ENCODE results near the gene MRPL19. TPM values are rescaled to one million over a fixed set of nuclear protein-coding genes. Genes with fewer than 3 reads are reported as not detected.
A peak's percentile ranks its signal among the peaks of the same experiment; 100 is the strongest.

The MRPL19 gene
- total RNA-seq, 1 experiment from 2014 or later: 85.9 TPM

DNA sequence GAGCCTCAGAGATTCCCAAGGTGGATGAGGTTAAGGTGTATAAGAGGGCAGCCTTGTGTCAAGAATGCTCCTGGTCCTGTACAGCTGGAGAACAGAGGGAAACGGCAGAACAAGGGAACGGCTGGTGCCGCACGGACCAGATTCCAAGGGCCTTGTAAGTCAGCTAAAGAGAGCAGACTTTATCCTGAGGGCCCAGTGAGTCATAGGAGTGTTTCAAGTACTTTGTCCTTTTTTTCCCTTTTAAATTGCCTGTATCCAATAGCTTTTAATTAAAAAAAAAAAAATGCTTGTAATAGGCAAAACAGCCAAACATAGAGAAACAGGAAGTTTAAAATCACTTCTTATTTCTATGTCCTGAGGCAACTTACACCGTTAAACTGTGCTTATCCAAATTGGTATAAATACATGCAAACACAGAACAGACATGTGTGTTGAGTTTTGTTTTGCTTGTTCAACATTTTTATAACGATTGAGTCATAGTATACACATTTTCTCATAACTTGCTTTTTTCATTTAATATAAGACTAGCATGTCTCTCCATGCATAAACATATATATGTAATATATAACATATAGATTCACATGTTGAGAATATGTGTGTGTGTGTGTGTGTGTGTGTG lies 43.8 kb upstream of the MRPL19 start:
- ChIA-PET CTCF (interaction anchor here (0.8 kb wide), 1 partner anchor 29 kb away, joined by 4 read pairs; no protein-coding TSS in a partner anchor), POLR2A (ENCODE audit: unreplicated experiment) (interaction anchor here (0.6 kb wide), 1 partner anchor 42 kb away, joined by 8 read pairs; the partner anchor contains the start of gene EVA1A)
- BruUV-seq (replicated peaks): no TSS peak
- Histone ChIP-seq H3K27ac (ENCODE audit: low read length) (peak overlapping the region; percentile 93), H3K9me2 (replicated peaks; ENCODE audit: low read length) (no peaks in the 10 kb centered on the region), H3K27me3 (ENCODE audit: low read length) (no peaks in the 10 kb centered on the region), H3K4me3 (ENCODE audit: low read length) (peak overlapping the region; percentile 24; the same call in 1 of the 2 replicates), H3K36me3 (ENCODE audit: low read depth, low read length) (no peaks in the 10 kb centered on the region), H3K9ac (ENCODE audit: low read length) (peak overlapping the region; percentile 11; the same call in 1 of the 2 replicates), H3F3A (ENCODE audit: low read length, unreplicated experiment) (peaks cover 12% of the 10 kb centered on the region), H3K79me2 (ENCODE audit: low read length) (no peaks in the 10 kb centered on the region), H3K4me1 (ENCODE audit: insufficient read depth, low read length) (peaks cover 75% of the 10 kb centered on the region), H3K9me3 (ENCODE audit: low read length) (no peaks in the 10 kb centered on the region), H4K20me1 (ENCODE audit: low read length) (no peaks in the 10 kb centered on the region), H3K4me2 (ENCODE audit: low read length) (peak overlapping the region; percentile 84), H2AFZ (ENCODE audit: low read length) (0 out of 2 replicates have a peak overlapping the region, but pooled peaks have one; percentile 21)
- no peak for TF ChIP-seq EZH2phosphoT487 (IDR thresholded peaks at IDR 0.05; ENCODE audit: borderline replicate concordance, low read length)
- DNase-seq (peak; percentile 86), ATAC-seq (peak; percentile 59)
- intact Hi-C loops (cut with micrococcal nuclease): no loop called here

DNA sequence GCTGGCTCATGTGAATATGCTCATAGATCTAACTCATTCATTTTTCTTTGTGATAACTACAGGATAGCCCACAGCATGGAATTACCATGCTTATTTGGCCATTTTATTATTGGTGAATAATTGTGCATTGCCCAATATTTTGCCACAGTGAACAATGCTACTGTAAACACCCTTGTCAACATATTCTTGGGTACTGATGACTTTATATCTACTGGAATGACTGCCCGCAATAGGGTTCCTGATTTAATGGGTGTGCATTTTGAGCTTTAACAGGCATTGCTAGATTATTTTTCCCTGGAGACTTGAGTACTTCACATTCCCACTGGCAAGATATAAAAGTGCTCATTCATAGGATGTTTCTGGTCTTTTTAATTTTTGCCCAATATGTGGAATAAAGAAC lies 43.1 kb upstream of the MRPL19 start:
- no peaks in the 10 kb centered on the region for H3K27me3 ChIP-seq (ENCODE audit: low read length)
- no peak overlapping the region for H3K9ac ChIP-seq (ENCODE audit: low read length)
- no peak overlapping the region for H2AFZ ChIP-seq (ENCODE audit: low read length)
- ATAC-seq: no peak
- peak overlapping the region; percentile 93 for H3K27ac ChIP-seq (ENCODE audit: low read length)
- H3K9me3 ChIP-seq (ENCODE audit: low read length): no peaks in the 10 kb centered on the region
- H3K4me3 ChIP-seq (ENCODE audit: low read length): no peak overlapping the region
- CTCF ChIA-PET: no interaction called here
- no TSS peak for BruUV-seq (replicated peaks)
- H3K36me3 ChIP-seq (ENCODE audit: low read depth, low read length): no peaks in the 10 kb centered on the region
- intact Hi-C loops (cut with micrococcal nuclease): no loop called here
- H3K4me2 ChIP-seq (ENCODE audit: low read length): peak overlapping the region; percentile 84
- peaks cover 12% of the 10 kb centered on the region for H3F3A ChIP-seq (ENCODE audit: low read length, unreplicated experiment)
- H3K79me2 ChIP-seq (ENCODE audit: low read length): no peaks in the 10 kb centered on the region
- peaks cover 81% of the 10 kb centered on the region for H3K4me1 ChIP-seq (ENCODE audit: insufficient read depth, low read length)
- DNase-seq: peak; percentile 49
- no peaks in the 10 kb centered on the region for H4K20me1 ChIP-seq (ENCODE audit: low read length)
- POLR2A ChIA-PET (ENCODE audit: unreplicated experiment): no interaction called here
- TF ChIP-seq, protein P1, sequence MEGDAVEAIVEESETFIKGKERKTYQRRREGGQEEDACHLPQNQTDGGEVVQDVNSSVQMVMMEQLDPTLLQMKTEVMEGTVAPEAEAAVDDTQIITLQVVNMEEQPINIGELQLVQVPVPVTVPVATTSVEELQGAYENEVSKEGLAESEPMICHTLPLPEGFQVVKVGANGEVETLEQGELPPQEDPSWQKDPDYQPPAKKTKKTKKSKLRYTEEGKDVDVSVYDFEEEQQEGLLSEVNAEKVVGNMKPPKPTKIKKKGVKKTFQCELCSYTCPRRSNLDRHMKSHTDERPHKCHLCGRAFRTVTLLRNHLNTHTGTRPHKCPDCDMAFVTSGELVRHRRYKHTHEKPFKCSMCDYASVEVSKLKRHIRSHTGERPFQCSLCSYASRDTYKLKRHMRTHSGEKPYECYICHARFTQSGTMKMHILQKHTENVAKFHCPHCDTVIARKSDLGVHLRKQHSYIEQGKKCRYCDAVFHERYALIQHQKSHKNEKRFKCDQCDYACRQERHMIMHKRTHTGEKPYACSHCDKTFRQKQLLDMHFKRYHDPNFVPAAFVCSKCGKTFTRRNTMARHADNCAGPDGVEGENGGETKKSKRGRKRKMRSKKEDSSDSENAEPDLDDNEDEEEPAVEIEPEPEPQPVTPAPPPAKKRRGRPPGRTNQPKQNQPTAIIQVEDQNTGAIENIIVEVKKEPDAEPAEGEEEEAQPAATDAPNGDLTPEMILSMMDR (conservative IDR thresholded peaks at IDR 0.05; ENCODE audit: low read depth, low read length): no peak
- TF ChIP-seq EZH2 (IDR thresholded peaks at IDR 0.05; ENCODE audit: low read length, unreplicated experiment): no peak
- TF ChIP-seq EZH2phosphoT487 (IDR thresholded peaks at IDR 0.05; ENCODE audit: borderline replicate concordance, low read length): no peak
- H3K9me2 ChIP-seq (replicated peaks; ENCODE audit: low read length): no peaks in the 10 kb centered on the region

DNA sequence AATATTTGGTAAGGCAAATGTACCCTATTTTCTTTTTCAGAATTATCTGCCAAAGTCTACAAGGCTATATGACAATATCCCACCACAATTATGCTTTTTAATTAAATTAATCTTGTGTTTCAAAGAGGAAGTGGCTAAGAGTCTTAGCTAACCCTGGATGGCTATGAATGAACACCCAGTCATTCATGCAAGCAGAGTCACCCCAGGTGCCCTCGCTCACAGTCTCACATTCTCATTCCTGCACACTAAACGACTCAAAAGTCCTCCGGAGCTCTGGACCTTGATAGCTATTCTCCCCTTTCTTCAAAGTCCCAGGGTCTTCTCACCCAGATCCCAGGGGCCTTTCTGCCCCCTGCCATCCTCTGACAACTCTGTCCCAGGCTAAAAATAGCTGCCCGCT lies 42.1 kb upstream of the MRPL19 start:
- Histone ChIP-seq H4K20me1 (ENCODE audit: low read length) (no peaks in the 10 kb centered on the region), H3K4me1 (ENCODE audit: insufficient read depth, low read length) (peaks cover 87% of the 10 kb centered on the region), H3F3A (ENCODE audit: low read length, unreplicated experiment) (peaks cover 12% of the 10 kb centered on the region), H3K4me2 (ENCODE audit: low read length) (peak overlapping the region; percentile 84), H3K9me2 (replicated peaks; ENCODE audit: low read length) (no peaks in the 10 kb centered on the region), H2AFZ (ENCODE audit: low read length) (no peak overlapping the region), H3K9me3 (ENCODE audit: low read length) (no peaks in the 10 kb centered on the region), H3K9ac (ENCODE audit: low read length) (no peak overlapping the region), H3K27ac (ENCODE audit: low read length) (peak overlapping the region; percentile 93), H3K27me3 (ENCODE audit: low read length) (no peaks in the 10 kb centered on the region), H3K36me3 (ENCODE audit: low read depth, low read length) (no peaks in the 10 kb centered on the region), H3K79me2 (ENCODE audit: low read length) (no peaks in the 10 kb centered on the region), H3K4me3 (ENCODE audit: low read length) (no peak overlapping the region)
- DNase-seq (peak; percentile 44), ATAC-seq (no peak)
- TF ChIP-seq EZH2 (IDR thresholded peaks at IDR 0.05; ENCODE audit: low read length, unreplicated experiment) (no peak), EZH2phosphoT487 (IDR thresholded peaks at IDR 0.05; ENCODE audit: borderline replicate concordance, low read length) (no peak)
- TF ChIP-seq, protein P1 (conservative IDR thresholded peaks at IDR 0.05; ENCODE audit: low read depth, low read length): no peak
- ChIA-PET POLR2A (ENCODE audit: unreplicated experiment) (no interaction called here), CTCF (no interaction called here)
- intact Hi-C loops (cut with micrococcal nuclease): no loop called here
- BruUV-seq (replicated peaks): no TSS peak
